Measurements from ENCODE around the gene ATP6V0D1.

Gene ATP6V0D1

DNA sequence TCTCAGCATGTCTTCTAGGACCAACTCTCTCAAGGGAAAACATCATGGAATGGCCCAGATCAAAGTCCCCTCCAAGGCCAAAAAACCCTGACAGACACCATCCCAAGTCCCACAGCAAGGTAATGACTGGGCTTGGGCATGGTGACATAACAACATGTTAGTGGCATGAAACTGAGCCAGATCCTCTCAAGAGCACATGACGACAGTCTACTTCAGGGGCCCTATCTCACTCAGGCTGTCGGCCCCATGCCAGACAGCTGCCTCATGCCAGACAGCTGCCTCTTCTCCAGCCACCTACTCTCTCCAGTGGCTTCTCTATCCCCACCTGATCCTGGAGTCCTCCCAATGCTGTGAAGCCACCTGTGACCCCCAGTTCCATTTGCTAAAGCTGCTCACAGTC lies 31.6 kb downstream of the ATP6V0D1 start:
- peaks cover 40% of the 10 kb centered on the region for H3K36me3 ChIP-seq (ENCODE audit: insufficient read depth, low read length)
- no peak overlapping the region for H3K4me3 ChIP-seq (ENCODE audit: low read depth in 1 of 2, low read length in 2 of 2)
- H3K4me1 ChIP-seq (ENCODE audit: insufficient read depth, low read length), result peaks cover 62% of the 10 kb centered on the region
- no peaks in the 10 kb centered on the region for H3K27me3 ChIP-seq (ENCODE audit: control insufficient read depth in 1 of 2, insufficient read depth in 2 of 2, low read length in 2 of 2)
- no peaks in the 10 kb centered on the region for H3K9me3 ChIP-seq (ENCODE audit: low read length)
- H3K9ac ChIP-seq (ENCODE audit: low read length), result no peak overlapping the region
- H3K27ac ChIP-seq (ENCODE audit: low read depth, low read length), result no peak overlapping the region

DNA sequence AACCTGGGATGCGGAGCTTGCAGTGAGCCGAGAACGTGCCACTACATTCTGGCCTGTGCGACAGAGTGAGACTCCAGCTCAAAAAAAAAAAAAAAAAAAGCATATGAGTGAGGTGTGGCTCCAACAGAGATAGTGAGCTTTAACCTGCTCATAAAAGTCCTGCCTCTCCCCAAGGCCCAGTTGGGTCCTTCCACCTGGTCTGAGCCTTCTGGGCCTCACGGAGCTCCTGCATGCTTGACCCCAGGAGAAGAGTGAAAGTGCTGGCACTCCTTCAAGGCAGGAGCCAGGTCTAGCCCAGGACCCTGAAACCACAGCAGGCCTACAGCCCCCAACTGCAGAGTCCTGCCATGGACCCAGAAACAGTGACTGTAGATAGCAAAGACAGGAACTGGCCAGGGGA lies 32.4 kb downstream of the ATP6V0D1 start:
- H3K9me3 ChIP-seq (ENCODE audit: low read length), result no peaks in the 10 kb centered on the region
- peaks cover 43% of the 10 kb centered on the region for H3K36me3 ChIP-seq (ENCODE audit: insufficient read depth, low read length)
- H3K4me1 ChIP-seq (ENCODE audit: insufficient read depth, low read length), result peaks cover 69% of the 10 kb centered on the region
- H3K27me3 ChIP-seq (ENCODE audit: control insufficient read depth in 1 of 2, insufficient read depth in 2 of 2, low read length in 2 of 2), result no peaks in the 10 kb centered on the region
- H3K9ac ChIP-seq (ENCODE audit: low read length), result no peak overlapping the region
- no peak overlapping the region for H3K27ac ChIP-seq (ENCODE audit: low read depth, low read length)
- no peak overlapping the region for H3K4me3 ChIP-seq (ENCODE audit: low read depth in 1 of 2, low read length in 2 of 2)

DNA sequence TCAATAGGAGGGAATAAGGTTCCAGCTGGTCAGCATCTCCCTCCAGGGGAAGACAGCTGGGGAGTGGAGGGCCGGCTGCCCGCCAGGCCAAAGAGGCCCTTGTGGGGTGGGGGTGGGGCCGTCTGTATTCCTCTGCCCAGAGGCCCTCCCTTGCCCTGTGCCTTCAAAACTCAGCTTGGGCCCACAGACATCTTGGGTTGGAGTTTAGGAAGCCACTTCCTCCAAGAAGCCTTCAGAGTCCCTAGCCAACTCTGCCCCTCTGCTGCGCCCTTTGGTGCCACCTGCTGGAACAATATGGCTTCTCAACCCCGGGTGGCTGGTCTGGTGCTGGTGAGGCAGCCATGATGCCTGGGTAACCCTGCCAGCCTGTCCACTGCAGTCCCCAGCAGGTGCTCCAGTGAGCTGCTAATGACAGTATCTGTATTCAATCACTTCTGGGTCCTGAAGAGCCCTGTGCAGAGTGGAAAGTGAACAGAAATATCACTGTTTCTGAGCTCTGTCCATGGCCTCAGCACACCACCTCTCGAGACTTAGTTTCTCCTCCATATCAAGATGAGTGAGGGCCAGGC lies 33.4 kb downstream of the ATP6V0D1 start:
- Histone ChIP-seq H3K4me1 (ENCODE audit: insufficient read depth, low read length) (peaks cover 79% of the 10 kb centered on the region), H3K27me3 (ENCODE audit: control insufficient read depth in 1 of 2, insufficient read depth in 2 of 2, low read length in 2 of 2) (no peaks in the 10 kb centered on the region), H3K4me3 (ENCODE audit: low read depth in 1 of 2, low read length in 2 of 2) (no peak overlapping the region), H3K36me3 (ENCODE audit: insufficient read depth, low read length) (peaks cover 34% of the 10 kb centered on the region), H3K27ac (ENCODE audit: low read depth, low read length) (peak overlapping the region; percentile 41), H3K9ac (ENCODE audit: low read length) (no peak overlapping the region), H3K9me3 (ENCODE audit: low read length) (no peaks in the 10 kb centered on the region)

DNA sequence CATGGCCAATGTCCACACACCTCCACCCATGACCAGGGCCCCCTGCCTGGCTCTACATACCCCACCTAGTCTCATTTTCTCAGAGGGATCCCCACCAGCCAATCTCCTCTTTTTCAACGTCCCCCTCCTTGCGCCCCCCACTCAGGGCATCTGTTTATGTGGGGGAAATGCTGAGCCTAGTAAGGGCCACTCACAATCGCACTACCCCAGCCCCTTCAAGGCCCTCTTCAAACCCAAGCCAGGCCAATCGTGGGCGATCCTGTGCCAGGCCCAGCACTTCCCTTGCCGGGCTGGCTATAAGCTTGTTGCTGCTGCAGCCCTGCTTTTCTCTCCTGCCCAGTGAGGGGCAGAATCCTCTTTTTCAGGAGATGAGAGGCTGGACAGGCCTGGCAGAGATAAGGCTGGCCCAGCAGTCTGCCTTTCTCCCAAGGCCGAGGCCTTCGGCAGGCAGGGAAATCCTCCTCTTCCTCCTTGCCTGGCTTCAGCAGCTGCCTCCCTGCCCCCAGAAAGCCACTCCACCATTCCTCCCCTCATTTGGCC lies 33.9 kb downstream of the ATP6V0D1 start:
- H3K36me3 ChIP-seq (ENCODE audit: insufficient read depth, low read length), result peaks cover 31% of the 10 kb centered on the region
- peak overlapping the region in 1 of 2 donors; percentile 15 for H3K4me3 ChIP-seq (ENCODE audit: low read depth in 1 of 2, low read length in 2 of 2)
- H3K27me3 ChIP-seq (ENCODE audit: control insufficient read depth in 1 of 2, insufficient read depth in 2 of 2, low read length in 2 of 2), result no peaks in the 10 kb centered on the region
- H3K4me1 ChIP-seq (ENCODE audit: insufficient read depth, low read length), result peaks cover 83% of the 10 kb centered on the region
- H3K9ac ChIP-seq (ENCODE audit: low read length), result no peak overlapping the region
- H3K27ac ChIP-seq (ENCODE audit: low read depth, low read length), result peak overlapping the region; percentile 41
- no peaks in the 10 kb centered on the region for H3K9me3 ChIP-seq (ENCODE audit: low read length)

DNA sequence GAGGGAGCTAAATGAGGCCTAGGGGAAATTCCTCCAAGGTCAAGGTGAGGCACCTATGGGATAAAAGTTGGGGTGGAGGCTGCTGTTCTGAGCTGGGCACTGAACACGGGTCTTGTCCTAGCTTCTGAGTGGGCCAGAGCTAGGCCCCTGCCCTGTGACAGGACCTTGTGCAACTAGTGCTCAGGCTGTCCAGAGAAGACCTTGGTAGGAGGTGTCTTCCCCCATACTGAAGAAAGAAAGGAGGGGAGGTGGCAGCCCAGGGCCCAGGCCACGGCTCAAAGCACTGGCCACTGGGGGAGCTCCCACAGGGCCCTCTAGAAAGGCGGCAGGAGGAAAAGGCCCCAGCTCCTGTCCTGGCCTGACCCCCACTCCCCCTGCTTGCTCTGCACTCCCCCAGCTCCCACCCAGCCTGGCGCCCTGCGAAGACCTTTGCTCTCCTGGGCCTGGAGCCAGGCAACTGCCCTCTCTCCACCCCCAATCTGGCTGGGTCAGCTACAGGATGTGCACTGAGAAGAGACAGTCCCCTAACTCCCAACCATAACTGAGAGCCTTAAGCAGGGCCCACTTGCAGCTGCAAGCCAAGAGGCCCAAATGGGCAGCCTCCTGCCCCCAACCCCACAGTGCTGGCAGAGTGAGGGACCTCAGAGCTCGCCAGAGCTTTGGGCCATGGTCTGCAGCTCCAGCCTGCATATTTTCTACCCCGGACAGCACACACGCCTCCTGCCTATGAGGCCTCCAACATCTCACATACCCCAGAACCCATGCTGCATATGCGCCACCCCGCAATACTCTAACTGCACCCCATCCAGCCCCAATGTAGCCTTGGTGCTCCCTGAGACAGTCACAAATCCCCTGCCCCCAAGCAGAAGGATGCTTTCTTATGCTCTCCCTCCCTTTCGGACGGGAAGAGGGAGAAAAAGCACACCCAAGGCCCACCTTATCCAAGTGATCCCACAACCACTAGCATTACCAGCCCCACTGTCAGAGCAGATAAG lies 34.7 kb downstream of the ATP6V0D1 start:
- Histone ChIP-seq H3K4me3 (ENCODE audit: low read depth in 1 of 2, low read length in 2 of 2) (peak overlapping the region in 1 of 2 donors; percentile 15), H3K27ac (ENCODE audit: low read depth, low read length) (peak overlapping the region; percentile 41), H3K9ac (ENCODE audit: low read length) (no peak overlapping the region), H3K9me3 (ENCODE audit: low read length) (no peaks in the 10 kb centered on the region), H3K27me3 (ENCODE audit: control insufficient read depth in 1 of 2, insufficient read depth in 2 of 2, low read length in 2 of 2) (no peaks in the 10 kb centered on the region), H3K36me3 (ENCODE audit: insufficient read depth, low read length) (peaks cover 33% of the 10 kb centered on the region), H3K4me1 (ENCODE audit: insufficient read depth, low read length) (peaks cover 88% of the 10 kb centered on the region)

DNA sequence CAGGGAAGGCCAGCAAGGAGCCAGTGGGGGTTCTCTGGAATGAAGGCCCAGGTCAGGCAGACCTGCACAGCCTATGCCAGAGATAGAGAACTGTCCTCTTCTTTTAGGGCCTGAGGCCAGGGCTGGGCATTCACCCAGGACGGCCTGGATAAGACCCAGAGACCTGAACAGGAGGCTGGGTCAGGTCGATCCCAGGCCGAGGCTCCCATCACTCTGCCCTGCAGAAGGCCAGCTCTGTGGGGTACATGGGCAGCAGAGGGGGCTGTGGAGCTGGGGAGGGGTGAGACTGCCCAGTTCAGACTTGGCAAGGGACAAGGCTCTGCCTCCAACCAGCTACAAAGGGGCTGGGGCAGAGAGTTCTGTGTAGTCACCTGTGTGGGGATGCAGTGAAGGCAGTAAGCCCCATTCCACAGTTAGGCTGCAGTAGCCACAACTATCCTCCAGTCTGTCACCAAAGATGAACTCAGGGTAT lies 35.5 kb downstream of the ATP6V0D1 start:
- Histone ChIP-seq H3K9ac (ENCODE audit: low read length) (peak overlapping the region; percentile 25), H3K9me3 (ENCODE audit: low read length) (no peaks in the 10 kb centered on the region), H3K36me3 (ENCODE audit: insufficient read depth, low read length) (peaks cover 36% of the 10 kb centered on the region), H3K27ac (ENCODE audit: low read depth, low read length) (peak overlapping the region; percentile 1), H3K27me3 (ENCODE audit: control insufficient read depth in 1 of 2, insufficient read depth in 2 of 2, low read length in 2 of 2) (no peaks in the 10 kb centered on the region), H3K4me1 (ENCODE audit: insufficient read depth, low read length) (peaks cover 92% of the 10 kb centered on the region), H3K4me3 (ENCODE audit: low read depth in 1 of 2, low read length in 2 of 2) (peak overlapping the region in 1 of 2 donors; percentile 9)

DNA sequence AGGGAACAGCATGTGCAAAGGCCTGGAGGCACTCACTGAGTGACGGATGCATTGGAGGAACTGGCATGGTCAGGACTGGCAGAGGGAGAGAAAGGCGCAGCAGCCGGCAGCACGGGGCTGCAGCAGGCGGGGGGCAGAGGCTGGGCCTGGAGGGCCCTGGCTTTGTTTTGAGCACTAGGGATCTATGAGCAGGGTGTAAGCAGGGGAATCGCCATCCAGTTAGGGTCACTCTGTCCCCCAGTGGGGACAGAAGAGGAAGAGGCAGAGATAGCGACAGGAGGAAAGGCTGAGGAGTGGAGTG lies 35.9 kb downstream of the ATP6V0D1 start:
- peak overlapping the region in 1 of 2 donors; percentile 27 for H3K4me3 ChIP-seq (ENCODE audit: low read depth in 1 of 2, low read length in 2 of 2)
- H3K27me3 ChIP-seq (ENCODE audit: control insufficient read depth in 1 of 2, insufficient read depth in 2 of 2, low read length in 2 of 2), result no peaks in the 10 kb centered on the region
- H3K9ac ChIP-seq (ENCODE audit: low read length), result peak overlapping the region; percentile 25
- H3K36me3 ChIP-seq (ENCODE audit: insufficient read depth, low read length), result peaks cover 33% of the 10 kb centered on the region
- peaks cover 89% of the 10 kb centered on the region for H3K4me1 ChIP-seq (ENCODE audit: insufficient read depth, low read length)
- no peak overlapping the region for H3K27ac ChIP-seq (ENCODE audit: low read depth, low read length)
- H3K9me3 ChIP-seq (ENCODE audit: low read length), result no peaks in the 10 kb centered on the region

DNA sequence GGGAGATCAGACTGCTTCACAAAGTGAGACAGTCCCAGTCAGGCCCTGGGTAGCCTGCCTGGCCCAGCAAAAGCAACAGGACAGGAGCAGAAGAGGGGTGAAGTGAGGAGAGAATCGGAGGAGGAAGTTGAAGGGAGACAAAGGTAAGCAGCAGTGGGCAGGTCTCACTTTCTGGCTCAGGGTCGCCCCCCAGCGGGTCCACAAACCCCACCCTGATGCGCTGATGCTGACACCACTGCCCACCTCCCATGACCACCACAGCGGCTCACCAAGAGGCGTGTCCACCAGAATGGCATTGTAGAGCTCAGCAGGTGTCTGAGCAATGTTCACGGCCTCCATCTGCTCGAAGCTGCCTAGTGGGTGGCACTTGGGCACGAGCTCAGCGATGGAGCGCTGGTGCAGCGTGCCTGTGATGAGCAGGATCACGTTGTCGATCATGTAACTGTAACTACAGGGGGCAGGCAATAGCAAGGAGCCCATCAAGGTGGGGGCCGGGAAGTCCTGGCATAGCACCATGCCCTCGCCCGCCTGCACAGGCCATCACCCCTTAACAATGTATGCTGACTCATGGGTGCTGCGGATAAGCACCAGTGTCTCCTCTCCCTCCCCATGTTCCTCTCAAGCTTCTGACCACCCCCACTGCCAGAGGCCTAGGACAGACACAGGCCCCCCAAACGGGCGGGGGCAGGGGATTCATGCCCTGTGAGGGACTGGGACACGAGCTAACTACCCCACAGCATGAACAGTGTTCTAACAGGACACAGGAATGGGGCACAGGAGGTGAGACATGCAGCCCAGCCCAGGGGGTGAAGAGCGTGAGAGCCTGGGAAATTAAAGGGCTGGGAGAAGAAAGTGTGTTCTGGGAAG lies 36.5 kb downstream of the ATP6V0D1 start:
- Histone ChIP-seq H3K27me3 (ENCODE audit: control insufficient read depth in 1 of 2, insufficient read depth in 2 of 2, low read length in 2 of 2) (no peaks in the 10 kb centered on the region), H3K27ac (ENCODE audit: low read depth, low read length) (peak overlapping the region; percentile 82), H3K9ac (ENCODE audit: low read length) (peak overlapping the region; percentile 25), H3K36me3 (ENCODE audit: insufficient read depth, low read length) (peaks cover 28% of the 10 kb centered on the region), H3K4me1 (ENCODE audit: insufficient read depth, low read length) (peaks cover 84% of the 10 kb centered on the region), H3K4me3 (ENCODE audit: low read depth in 1 of 2, low read length in 2 of 2) (peak overlapping the region in 1 of 2 donors; percentile 27), H3K9me3 (ENCODE audit: low read length) (no peaks in the 10 kb centered on the region)

DNA sequence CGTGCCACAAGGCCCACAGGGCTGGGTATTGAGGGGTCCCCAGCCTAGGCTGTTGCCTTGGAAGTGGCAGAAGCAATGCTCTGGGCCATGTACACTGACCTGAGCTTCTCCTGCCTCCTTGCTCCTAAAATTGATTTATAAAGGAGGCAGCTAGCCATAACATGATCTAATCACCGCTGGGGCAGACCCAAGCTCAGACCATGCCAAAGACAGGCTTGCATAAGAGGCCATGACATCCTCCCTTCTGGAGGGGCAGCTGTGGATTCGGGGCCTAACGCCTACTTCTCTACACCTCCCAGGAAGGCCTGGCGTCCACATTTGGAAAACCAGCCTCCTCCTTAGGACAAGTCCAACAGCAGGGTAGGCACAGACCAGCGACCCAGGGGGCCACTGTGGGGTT lies 37.7 kb downstream of the ATP6V0D1 start:
- Histone ChIP-seq H3K4me3 (ENCODE audit: low read depth in 1 of 2, low read length in 2 of 2) (no peak overlapping the region), H3K36me3 (ENCODE audit: insufficient read depth, low read length) (peaks cover 26% of the 10 kb centered on the region), H3K9me3 (ENCODE audit: low read length) (no peaks in the 10 kb centered on the region), H3K9ac (ENCODE audit: low read length) (no peak overlapping the region), H3K27ac (ENCODE audit: low read depth, low read length) (peak overlapping the region; percentile 82), H3K4me1 (ENCODE audit: insufficient read depth, low read length) (peaks cover 75% of the 10 kb centered on the region), H3K27me3 (ENCODE audit: control insufficient read depth in 1 of 2, insufficient read depth in 2 of 2, low read length in 2 of 2) (no peaks in the 10 kb centered on the region)

DNA sequence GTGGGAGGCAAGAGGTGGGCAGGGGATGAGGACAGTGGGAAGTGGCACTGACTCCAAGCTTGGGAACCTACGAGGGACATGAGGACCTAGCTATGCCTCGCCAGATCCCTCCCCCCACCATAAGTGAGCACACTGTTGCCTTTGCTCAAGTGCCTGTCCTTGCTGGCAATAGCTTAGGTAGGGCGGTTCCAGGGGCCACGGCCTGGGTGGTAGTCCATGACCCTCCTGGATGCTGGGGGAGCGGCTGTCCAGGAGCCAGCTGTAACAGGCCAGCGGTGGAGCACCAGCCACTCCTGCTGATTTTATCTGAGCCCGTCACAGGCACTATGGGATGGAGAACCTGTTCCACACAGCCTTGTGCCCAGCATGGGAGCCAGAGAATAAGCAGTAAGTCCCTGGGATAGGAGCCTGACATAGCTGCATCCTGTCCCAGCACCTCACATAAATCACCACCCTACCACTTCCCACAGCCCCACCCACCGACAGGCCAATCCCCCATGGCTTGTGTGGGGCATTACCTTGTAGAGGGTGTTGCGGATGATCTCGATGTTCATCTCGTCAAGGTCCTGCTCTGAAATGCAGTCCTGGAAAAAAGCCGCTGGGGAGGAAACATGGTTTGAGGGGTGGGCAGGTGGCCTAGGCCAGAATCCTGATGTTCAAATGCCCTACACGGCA lies 38.2 kb downstream of the ATP6V0D1 start:
- Histone ChIP-seq H3K4me3 (ENCODE audit: low read depth in 1 of 2, low read length in 2 of 2) (no peak overlapping the region), H3K9me3 (ENCODE audit: low read length) (no peaks in the 10 kb centered on the region), H3K27me3 (ENCODE audit: control insufficient read depth in 1 of 2, insufficient read depth in 2 of 2, low read length in 2 of 2) (no peaks in the 10 kb centered on the region), H3K4me1 (ENCODE audit: insufficient read depth, low read length) (peaks cover 72% of the 10 kb centered on the region), H3K9ac (ENCODE audit: low read length) (peak overlapping the region; percentile 11), H3K36me3 (ENCODE audit: insufficient read depth, low read length) (peaks cover 31% of the 10 kb centered on the region), H3K27ac (ENCODE audit: low read depth, low read length) (peak overlapping the region; percentile 82)
